D341Med (cell line): ENCODE results near the gene ADGRD1.
"Not testable (repeated sequence)": the region's sequence is repeated elsewhere in the genome, so short reads cannot be mapped to it uniquely, and the experiment has no call there.

Experiments
- DNase-seq: peaks from one replicate; pipeline ENCODE4 v3.0.0; 2012; ENCODE audit warnings: low spot score

ADGRD1 gene

DNA sequence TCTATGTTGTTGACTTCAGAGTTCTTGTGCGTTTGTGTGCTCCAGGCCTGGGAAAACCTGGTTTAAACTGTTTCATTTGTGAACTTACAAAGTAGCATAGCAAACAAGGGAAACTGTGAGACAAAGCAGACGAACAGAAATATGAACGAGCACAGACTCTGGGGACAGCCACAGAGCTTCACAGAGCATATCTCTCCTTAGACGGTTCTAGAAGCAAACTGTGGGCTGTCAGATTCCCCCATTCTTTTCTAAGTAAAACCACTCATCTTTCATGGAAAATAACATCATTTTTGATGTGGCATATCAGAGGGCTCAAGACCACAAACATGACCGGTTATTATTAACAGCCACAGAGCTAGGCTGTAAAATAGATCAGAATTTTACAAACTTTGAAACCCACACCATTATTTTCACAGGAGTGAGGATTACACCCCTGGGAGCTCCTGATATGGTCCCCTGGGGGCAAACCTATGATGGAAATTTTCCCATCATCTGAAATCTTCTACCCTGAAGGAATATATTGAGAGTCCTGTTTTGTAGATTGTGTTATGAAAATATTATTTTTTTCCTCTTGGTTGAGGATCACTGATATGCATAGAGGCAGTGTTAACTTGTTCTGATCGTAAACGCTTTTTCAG, 102.0 kb downstream of the ADGRD1 start:
- no peak for DNase-seq

DNA sequence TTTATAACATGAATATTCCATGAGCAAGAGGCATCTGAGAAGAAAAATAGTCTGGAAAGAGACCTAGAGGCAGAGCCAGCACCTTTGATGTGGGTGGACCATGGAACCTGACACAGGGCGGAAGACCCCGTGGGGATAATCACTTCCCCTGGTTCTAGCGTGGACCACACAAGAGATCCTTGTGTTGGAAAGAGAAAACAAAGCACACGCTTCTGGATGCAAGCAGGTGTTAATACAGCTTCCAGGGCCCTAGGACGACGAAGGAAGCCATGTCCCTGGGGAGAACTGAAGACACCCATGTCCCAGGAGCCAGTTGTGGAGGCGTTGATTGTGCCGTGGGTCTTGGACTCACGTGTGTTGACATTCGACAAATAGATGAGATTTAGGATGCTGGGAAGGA, 102.9 kb downstream of the ADGRD1 start:
- no peak for DNase-seq

DNA sequence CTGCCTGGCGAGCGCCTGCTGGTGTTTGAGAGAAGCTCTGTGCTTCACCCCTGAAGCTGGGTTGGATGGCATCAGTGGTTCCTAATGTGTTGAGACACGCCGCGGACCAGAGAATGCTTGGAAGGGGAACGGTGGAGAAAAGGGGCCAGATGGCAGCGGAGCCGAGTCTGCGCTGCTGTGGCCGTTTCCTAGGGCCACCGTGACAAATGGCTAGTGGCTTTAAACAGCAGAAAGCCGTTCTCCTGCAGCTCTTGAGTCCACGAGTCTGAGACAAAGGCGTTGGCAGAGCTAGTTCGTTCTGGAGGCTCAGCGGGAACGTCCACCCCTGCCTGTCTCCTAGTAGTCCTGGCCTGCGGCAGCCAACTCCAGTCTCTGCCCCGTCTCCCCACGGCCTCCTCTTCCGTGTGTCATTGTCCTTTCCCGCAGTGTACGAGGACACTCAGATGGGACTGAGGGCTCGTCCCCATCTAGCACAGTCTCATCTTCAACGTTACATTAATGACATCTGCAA, 103.6 kb downstream of the ADGRD1 start:
- no peak for DNase-seq

DNA sequence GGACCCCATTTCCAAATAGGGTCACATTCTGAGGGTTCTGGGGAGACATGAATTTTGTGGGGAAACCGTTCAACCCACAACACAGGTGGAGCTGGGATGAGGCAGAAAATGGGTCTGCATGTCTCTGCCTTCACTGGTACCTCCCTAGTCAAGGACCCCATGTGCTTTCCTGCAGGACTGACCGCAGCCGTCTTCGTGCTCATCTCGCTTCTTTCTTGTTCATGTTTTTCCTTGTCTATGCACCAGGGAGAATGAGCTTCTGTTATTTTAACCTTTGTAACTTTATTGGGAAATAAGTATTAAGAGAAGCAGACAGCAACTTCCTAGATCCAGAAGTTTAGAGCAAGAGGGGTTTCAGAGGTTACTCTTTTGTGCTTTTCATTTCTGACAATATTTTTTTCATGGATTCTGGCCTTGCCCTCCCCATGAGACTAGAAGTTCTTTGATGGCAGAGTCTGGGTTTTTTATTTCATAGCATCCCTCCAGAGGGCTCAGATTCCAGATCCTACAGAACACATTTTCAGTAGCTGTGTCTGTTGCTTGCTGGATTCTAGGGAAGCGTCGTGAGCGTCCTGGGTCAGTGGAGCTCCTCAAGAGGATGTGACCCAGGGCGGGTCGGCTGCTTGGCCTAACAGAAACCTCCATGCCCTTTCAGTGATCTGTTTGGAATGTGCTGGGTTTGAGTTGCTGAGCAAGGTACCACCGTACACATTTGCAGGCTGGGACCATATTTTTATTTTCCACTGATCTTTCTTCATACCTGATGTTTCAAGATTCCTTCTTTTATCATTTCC, 104.2 kb downstream of the ADGRD1 start:
- DNase-seq, result no peak

DNA sequence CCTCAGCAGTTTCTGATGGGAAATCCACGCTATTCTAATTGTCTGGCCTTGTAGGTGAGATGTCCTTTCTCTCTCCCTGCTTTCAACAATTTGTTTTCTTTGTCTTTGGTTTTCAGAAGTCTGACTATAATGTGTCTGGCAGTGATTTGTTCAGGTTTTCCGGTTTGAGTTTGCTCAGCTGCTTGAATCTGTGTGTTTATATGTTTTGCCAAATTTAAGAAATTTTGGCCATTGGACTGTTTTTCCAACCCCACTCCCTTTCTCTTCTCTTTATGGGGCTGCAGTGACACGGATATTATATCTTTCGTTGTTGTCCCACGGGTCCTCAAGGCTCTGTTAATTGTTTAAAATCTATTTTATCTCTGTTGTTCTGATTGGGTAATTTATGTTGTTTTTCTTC, 105.0 kb downstream of the ADGRD1 start:
- no peak for DNase-seq

DNA sequence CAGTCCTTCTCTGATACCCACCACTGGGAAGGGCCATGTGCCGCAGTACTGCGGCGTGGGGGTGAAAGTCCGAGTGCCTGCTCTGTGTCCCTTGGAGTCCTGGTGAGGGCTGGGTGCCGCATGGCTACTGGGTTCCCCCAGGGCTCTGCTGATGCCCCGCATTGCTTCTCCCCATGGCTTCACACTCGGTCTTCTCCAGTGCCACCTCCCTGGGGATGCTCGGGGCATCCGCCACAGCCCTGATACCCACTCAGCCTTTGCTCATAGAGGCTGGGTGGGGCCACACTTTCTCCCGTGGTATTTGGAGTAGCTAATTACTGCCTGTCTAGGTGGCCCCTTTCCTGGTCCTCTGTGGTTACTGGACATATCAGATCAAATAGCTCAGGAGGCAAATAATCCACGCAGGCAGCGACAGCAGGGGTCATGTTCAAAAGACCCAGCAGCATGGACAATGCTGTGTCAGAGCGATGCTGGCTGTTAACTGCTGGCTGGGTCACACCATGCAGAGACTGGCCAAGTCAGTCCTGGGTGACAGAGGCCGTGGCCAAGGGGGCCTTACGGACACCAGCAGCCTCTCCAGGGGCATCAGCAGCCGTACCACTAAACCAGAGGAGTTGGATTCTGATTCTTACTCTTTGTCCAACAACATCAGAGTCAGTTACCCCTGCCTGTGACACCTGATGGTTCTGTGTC, 106.5 kb downstream of the ADGRD1 start:
- DNase-seq, result no peak

DNA sequence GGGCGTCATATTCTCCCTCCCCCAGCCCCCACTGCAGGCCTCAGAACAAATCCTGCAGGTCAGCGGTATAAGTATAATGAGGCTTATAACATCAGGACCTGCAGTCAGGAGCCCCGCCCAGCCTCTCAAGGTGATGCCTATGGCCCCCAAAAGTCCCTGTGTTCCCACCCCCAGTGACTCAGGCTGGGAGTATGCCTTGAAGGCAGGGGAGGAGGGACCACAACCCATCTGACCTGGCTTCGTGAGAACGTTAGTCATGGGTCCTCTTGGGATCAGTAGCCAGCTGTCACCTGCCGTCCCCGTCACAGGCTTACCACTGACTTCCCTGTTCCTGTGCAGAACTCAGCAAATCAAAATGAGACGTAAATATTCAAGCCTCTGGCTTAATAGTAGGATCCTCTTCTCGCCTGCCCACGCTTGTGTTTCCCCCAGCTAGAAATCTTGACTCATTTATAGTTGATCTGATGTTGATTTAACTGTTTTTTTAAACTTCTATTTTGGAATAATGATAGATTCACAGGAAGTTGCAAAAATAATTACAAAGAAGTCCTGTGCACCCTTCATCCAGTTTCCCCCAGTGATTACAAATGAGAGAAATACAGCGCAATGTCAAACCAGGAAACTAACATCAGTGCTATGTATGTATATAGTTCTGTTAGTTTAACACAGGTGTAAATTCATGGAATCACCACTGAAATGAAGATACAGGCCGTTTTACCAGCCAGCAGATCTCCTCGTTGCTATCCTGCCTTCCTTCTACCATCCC, 107.5 kb downstream of the ADGRD1 start:
- no peak for DNase-seq

DNA sequence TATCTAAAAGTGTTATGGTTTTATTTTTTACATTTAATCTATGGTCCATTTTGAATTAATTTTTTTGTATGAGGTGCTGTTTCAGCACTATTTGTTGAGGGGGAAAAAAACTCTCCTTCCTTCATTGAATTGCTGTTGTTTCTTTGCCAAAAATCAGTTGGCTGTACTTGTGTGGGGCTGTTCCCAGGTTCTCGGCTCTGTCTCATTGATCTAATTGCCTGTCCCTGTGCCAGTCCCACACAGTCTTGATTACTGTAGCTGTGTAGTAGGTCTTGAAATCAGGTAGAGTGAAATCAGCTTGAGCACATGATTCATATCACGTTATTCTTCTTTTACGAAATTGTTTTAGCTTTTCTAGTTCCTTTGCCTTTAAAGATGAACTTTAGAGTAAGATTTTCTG, 109.7 kb downstream of the ADGRD1 start:
- DNase-seq, result no peak

DNA sequence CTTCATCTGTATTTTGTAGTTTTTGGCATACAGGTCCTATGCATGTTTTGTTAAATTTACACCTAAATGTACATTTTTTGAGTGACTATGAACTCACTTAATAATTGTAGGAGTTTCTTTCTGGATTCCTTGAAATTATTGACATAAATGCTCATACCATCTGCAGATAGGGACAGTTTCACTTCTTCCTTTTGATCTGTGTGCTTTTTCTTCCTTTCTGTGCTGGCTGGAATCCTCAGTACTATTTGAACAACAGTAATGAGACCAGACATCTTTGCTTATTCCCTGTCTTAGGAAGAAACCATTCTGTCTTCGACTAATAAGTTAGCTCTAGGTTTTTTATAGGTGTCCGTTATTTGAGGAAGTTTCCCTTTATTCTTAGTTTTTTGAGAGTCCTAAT, 110.3 kb downstream of the ADGRD1 start:
- DNase-seq, result no peak

DNA sequence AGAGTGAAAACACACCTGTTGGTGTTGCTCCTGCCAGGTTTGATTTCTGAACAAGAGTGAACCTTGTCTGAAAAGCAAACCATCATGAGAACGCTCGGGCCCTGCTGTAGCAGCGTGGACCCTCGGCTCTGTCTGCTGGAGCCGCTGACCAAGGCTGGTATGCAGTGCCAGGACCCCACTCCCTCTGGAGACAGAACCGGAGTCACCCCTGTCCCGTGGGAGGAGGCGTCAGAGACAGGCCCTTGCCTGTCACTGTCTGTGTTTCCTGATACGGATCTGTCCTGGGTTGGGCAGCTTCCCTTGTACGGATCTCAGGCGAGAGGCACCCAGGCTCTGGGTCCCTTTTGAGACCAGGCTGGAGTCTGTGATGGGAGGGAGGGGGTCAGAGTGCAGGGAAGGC, 111.6 kb downstream of the ADGRD1 start:
- DNase-seq, result no peak

DNA sequence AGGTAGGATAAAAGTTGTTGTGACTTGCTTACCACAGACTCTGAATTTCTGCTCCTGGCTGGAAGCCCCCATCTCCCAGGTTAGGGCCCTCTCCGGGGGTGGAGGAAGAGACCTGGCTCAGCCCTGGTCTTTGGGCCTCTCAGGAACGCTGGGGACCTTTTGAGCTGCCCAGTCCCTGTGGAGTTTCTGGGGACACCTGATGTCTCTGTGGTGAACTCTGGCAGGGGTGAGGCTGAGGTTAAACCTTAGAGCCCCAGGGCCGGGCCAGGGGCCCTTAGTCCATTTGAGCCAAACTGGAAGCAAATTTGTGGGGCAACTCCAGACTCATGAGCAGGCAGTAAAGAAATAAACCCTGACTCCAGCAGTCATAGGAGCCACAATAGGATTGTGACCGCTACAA, 112.1 kb downstream of the ADGRD1 start:
- no peak for DNase-seq

DNA sequence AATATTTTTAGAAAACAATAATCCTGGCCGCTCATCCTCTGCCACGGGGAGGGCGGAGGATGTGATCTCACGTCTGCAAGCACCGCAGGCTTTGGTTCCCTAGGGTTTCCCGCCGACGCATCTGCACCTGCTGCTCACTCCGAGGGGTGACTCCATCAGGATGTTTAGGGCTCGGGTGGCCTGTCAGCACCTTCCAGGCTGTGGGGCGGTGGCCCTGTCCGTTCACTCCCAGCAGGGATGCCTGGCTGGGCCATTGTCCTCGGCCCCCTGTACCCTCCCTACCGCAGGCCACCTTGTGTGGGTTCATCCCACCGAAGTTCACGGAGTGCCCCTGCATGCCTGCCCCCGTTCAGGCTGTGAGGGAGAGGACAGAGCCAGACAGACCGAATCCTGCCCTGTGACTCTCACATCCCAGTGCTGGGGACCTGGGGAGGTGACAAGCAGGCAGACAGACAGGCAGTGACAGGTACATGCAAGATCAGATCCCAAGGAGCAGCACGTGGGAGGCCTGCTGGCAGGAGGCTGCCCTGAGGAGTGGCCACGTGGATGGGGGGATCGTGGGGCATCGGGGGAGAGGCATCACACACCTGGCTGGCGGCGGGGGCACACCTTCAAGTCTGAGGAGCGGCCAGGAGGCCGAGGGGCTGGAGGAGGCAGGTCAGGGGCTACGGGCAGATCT, 112.6 kb downstream of the ADGRD1 start:
- no peak for DNase-seq

DNA sequence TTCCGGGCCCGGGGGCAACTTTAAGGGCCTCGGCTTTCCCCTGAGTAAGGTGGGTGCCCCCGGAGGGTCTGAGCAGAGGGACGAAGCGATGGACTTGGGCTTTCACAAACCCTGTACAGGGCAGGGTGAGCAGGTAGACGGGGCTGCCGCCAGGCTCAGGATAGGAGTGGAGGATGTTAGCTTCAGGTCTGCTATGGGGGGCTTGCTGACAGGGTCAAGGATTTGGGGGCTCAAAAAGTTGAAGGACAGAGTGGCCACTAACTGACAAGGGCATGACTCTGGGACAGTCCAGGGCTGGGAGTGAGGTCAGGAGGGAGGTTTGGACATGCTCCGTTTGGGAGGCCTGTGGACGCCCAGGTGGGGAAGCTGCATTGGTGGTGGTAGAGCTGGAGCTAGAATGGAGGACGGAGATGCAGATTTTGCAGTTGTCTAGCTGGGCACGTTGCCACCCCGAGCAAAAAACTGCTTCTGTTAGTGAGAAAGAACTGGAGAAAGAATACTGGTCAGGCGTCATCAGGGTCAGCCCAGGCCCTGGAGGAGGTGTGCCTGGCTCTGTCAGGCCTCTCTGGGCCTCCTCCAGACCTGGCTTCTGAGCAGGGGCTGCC, 113.3 kb downstream of the ADGRD1 start:
- DNase-seq, result no peak

DNA sequence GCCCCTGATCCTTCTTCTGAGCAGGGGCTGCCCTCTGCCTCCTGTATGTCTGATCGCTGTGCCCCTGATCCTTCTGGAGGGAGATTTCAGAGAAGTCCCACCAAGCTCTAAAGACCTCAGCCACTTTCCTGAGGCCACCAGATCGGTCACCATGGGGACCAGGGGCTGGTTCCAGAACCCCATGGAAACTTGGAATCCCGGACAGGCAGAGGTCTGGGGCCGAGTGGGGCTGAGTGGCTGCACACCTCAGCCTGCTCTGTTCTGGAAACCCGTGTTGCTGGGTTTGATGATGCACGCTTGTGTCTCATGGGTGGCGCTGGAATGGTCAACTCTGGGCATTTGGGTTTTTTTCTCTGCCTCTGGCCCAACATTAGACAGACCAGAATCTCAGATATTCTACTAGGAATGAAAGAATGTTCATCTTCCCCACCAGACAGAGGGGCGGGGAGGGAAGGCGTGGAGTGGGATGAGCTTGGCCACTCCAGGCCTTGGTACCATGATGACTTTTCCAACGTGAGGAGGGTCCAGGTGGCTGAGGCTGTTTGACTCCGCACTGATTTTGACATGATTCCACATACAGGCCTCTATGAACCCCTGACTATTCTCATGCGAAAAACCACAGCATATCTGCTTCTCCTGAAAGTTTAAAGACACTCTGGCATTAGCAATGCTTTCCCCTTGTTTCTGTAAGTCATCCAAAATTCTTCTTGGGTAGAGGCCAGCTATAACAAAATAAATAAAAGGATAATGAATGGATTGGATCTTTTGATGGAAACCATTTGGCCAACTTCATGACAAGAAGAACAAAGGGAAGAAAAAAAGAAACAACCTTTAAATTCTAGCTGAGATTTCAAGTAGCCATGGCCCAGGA, 114.5 kb downstream of the ADGRD1 start:
- no peak for DNase-seq

DNA sequence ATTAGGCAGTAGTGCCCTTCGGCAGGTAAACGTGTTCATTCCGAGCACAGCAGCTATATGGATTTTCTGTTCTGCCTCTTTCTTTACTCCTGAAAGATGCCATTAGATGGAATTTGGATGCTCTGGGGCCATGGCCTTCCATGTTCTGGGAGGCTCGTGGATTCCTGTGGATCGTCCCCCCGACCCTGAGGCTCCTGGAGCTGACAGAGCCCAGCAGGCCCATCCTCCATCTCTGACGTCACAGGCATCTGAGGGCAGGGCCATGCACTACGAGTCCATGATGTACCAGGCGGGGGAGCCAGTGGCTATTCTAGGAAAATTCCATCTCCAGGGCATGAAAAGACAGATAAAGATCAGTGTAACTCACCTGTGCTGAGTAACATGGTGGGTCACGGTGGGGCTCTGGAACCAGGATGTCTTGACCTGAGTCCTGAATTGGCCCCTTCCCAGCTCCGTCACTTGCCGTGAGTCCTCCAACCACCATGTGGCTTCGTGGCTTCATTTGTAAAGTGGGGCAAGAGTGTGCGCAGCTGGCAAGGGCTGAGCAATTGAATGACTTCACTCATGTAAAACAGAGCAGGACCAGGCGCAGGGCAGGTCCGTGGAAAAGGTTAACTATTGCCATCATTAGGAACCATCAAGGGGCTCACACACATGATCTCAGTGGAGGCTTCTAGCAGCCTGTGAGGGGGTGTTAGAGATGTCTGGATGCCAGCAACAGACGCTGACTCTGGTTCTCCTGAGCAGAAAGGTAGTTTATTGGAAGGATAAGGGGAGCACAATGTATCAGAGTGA, 115.4 kb downstream of the ADGRD1 start:
- DNase-seq, result not testable (repeated sequence)

DNA sequence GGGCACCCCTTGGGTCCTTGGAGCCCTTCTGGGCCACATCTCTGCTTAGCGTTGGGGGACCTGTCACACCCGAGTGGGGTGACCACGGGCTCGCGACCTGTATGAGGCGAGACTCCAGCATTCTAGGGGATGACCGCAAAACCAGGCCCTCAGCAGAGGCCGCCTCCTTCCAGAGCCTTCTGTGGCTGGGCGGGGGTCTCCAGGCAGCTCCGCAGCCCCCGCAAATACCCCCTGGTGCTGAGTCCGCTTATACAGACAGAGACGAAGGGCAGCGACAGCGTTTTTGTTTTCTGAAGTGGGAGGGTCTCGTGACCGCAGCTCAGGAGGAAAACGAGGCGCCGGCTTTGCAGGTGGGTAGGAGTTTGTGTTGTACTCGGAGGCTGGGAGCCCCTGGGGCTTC, 116.4 kb downstream of the ADGRD1 start:
- DNase-seq, result not testable (repeated sequence)

DNA sequence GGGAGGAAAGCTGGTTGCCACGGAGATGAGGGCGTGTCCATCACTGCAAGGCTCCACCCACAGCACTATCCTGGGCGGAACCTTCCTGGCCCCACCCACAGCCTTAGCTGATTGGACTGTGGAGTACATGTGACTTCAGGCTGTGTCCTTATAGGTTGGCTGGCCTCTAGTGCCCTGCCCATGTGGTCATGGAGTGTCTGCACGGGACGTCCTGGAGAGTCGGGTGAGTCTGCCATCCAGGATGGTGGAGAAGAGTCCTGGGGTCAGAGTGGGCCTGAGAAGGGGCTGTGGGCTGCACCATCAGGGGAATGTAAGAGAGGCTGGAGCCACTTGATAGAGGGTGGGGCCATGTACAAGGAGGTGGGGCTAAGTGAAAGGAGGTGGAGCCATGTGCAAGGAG, 117.0 kb downstream of the ADGRD1 start:
- DNase-seq, result not testable (repeated sequence)

DNA sequence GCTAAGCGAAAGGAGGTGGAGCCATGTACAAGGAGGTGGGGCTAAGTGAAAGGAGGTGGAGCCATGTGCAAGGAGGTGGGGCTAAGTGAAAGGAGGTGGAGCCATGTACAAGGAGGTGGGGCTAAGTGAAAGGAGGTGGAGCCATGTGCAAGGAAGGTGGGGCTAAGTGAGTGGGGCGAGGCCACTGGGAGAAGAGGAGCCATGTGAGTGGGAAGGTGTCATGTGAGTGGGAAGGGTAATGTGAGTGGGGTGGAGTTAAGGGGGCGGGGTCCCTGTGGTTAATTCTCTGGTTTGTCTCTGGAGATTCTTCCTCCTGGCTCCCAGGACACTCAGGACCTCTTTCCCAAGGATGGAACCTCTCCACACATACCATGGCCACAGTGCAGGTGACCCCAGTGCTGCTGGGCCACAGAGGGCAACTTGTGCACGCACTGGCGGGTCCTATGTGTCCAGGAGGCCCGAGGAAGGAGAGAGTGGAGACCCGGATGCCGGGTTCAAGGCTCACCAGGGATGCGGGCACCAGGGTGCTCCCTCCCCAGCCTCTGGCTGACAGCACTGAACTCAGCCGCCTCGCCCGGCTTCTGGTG, 117.6 kb downstream of the ADGRD1 start:
- DNase-seq, result not testable (repeated sequence)

DNA sequence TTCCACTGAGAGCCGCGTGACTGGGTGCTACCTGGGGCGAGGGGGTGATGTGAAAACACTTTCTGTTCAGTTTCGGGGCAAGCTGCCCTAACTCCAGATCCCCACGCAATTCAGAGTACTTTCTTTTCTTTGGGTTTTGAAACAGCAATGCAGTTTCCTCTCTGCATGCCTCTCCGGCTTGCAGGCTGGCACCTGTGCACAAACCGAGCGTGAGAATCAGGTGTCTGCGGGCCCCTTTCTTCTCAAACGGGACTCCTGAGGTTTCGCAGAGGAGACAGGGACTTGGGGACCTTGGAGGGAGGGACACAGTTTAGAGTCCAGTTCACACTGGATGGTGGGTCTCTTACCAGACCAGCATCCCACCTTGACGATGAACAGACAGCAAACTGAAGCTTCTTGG, 118.2 kb downstream of the ADGRD1 start:
- DNase-seq, result not testable (repeated sequence)
